Right lobe of liver (tissue), 4 donors: ENCODE measurements around the gene GNG5.

Experiments
- POLR2A ChIP-seq: fragments of 450-650 bp; IDR thresholded peaks from one replicate; pipeline ENCODE4 v1.6.1; 2017; ENCODE audit warnings: antibody characterized with exemption, mild to moderate bottlenecking
- TF ChIP-seq, protein P1 (sequence below), 4 donors: fragments of 200-600 bp in 3 of 4; fragments of 450-650 bp in 1 of 4; IDR thresholded peaks; one replicate each; pipeline versions ENCODE4 v1.5.1 to v1.8.0; 2016 to 2022; ENCODE audit warnings: antibody characterized with exemption in 4 of 4, mild to moderate bottlenecking in 2 of 4
- donor health status: DM: no; HTN: no; CAD: no.
- donor health status: DM: no; HTN: no; CAD: no.
- donor health status: DM: no; HTN: yes; CAD: no.

DNA sequence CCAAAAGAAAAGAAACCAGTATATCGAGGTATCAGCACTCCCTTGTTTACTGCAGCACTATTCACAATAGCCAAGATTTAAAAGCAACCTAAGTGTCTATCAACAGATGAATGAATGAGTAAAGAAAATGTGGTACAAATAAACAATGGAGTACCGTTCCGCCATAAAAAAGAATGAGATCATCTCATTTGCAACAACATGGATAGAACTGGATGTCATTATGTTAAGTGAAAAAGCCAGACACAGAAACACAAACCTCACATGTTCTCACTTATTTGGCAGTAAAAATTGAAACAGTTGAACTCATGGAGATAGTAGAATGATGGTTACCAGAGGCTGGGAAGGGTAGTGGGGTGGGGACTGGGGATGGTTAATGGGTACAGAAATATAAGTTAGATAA lies 4.3 kb upstream of the GNG5 start:
- no peak for TF ChIP-seq POLR2A
- TF ChIP-seq, protein P1, sequence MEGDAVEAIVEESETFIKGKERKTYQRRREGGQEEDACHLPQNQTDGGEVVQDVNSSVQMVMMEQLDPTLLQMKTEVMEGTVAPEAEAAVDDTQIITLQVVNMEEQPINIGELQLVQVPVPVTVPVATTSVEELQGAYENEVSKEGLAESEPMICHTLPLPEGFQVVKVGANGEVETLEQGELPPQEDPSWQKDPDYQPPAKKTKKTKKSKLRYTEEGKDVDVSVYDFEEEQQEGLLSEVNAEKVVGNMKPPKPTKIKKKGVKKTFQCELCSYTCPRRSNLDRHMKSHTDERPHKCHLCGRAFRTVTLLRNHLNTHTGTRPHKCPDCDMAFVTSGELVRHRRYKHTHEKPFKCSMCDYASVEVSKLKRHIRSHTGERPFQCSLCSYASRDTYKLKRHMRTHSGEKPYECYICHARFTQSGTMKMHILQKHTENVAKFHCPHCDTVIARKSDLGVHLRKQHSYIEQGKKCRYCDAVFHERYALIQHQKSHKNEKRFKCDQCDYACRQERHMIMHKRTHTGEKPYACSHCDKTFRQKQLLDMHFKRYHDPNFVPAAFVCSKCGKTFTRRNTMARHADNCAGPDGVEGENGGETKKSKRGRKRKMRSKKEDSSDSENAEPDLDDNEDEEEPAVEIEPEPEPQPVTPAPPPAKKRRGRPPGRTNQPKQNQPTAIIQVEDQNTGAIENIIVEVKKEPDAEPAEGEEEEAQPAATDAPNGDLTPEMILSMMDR (IDR thresholded peaks at IDR 0.05): no peak
